Fibroblast of pulmonary artery (primary cell): ENCODE results near the gene CCDC12.
A peak's percentile ranks its signal among the peaks of the same experiment; 100 is the strongest.

Experiments
- DNase-seq: peaks from one replicate; pipeline ENCODE4 v3.0.0-alpha.2; 2010; ENCODE audit warnings: low read depth
- H3K4me3 ChIP-seq: replicated peaks from 2 replicates; pipeline ENCODE4 v1.5.1; 2011; ENCODE audit warnings: low read depth, mild to moderate bottlenecking, control low read depth, low read length, moderate library complexity
- TF ChIP-seq, protein P1 (sequence below): IDR thresholded peaks from 2 replicates; pipeline ENCODE4 v1.5.1; 2011; ENCODE audit warnings: mild to moderate bottlenecking, control low read depth, low read length, inconsistent platforms; ENCODE audit errors: missing control alignments

CCDC12 gene

DNA sequence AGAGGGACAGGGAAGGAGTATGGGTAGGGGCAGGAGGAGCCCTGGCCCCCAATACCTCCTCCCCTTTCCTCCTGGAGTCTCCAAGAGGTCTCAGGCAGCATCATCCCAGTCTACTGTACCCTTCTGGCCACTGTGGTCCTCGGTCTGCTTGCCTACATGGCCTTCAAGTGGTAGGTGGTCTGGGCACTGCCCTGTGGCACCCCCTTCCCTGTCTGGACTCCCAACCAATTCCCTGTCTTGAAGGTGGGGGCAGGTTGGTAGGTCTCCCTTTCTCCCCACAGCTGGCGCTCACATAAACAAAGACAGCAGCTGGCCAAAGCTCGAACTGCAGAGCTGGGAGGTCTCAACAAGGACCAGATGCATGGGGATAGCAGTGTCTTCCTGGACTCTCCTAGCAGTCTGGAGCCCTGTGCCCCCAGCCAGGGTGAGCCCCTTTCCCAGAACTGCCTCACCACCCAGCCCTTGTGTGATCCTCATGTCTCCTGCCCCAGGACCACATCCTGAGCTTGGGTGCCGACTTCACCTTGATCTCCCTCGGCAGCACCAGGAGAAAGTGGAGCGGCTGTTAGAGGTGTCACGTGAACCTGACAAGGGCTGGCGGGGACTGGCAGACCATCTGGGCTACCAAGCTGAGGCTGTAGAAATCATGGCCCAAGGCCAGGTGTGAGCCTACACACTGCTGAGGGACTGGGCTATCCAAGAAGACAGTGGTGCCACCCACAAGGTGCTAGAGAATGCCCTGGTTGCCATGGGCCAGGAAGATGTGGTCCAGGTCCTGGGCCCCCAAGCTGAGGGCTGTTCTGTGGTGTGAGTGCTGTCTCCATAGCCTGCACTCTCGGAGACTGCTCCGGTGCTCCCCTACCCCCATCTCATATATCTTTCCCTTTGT, 36.0 kb upstream of the CCDC12 start:
- TF ChIP-seq, protein P1, sequence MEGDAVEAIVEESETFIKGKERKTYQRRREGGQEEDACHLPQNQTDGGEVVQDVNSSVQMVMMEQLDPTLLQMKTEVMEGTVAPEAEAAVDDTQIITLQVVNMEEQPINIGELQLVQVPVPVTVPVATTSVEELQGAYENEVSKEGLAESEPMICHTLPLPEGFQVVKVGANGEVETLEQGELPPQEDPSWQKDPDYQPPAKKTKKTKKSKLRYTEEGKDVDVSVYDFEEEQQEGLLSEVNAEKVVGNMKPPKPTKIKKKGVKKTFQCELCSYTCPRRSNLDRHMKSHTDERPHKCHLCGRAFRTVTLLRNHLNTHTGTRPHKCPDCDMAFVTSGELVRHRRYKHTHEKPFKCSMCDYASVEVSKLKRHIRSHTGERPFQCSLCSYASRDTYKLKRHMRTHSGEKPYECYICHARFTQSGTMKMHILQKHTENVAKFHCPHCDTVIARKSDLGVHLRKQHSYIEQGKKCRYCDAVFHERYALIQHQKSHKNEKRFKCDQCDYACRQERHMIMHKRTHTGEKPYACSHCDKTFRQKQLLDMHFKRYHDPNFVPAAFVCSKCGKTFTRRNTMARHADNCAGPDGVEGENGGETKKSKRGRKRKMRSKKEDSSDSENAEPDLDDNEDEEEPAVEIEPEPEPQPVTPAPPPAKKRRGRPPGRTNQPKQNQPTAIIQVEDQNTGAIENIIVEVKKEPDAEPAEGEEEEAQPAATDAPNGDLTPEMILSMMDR, result no peak
- no peak for DNase-seq
- no peak overlapping the region for H3K4me3 ChIP-seq

DNA sequence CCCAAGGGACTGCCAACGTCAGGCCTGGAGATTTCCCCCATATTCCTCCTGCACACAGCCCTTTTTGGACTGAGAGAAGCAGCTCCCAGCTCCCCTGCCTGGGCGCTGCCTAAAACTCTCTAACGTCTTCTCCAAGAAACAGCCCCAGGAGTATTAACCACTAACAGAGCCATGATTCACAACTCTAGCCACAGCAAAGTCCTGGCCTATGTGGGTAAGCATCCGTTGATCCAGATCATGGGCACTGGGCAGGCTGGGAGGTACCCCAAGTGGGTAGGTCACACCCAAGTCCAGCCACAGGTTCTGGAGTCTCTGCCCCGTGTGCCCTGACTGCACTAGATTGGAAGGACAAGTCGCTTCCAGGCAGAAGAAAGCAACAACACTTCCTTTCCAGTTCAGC, 34.8 kb upstream of the CCDC12 start:
- no peak overlapping the region for H3K4me3 ChIP-seq
- TF ChIP-seq, protein P1, result no peak
- no peak for DNase-seq

DNA sequence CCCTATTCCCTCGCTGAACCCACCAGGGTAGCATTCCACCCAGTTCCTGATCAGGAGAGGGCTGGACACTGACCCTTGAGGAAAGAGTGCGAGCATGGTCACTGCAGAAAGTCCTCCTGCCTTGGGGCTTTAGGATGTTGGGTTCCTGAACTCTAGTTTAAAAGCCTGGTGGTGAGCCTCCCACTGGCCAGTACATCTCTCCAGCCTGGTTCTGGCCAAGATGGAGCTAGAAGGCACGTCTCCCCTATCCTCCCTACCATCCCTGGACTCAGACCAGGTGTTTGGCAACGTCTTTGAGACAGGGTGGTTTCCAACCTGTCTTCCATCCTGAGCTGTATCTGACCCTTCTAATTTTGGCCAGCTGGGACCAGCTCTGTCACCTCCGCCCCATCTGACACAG, 34.4 kb upstream of the CCDC12 start:
- TF ChIP-seq, protein P1, result no peak
- DNase-seq, result no peak
- no peak overlapping the region for H3K4me3 ChIP-seq

DNA sequence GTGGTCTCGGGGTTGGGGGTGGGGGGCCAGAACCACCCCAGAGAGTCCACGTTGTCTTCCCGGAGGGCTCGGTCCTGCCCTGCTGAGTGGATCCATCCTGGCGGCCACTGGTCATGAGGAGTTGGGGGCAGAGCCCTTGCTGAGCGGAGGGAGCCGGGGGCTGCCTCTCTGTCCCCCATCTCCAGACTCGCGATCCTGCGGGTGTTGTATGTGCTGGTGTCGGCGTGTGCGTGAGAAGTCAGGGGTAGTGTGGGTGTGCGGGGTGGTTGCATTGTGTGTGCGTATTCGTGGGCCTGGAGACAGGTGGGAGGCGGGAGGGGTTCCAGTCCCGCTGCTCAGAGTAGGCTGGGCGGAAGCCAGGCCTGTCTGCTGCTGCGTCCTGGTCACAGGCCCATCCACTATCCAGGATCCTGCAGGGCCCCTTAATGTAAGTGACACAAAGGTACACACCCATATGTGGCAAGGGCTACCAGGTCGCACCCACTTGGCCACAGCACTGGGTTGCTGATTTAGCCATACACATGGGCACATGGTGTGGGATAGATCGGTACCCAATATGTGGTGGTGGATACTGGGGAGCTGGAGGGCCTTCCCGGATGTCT, 33.7 kb upstream of the CCDC12 start:
- H3K4me3 ChIP-seq, result no peak overlapping the region
- no peak for DNase-seq
- TF ChIP-seq, protein P1, result no peak

DNA sequence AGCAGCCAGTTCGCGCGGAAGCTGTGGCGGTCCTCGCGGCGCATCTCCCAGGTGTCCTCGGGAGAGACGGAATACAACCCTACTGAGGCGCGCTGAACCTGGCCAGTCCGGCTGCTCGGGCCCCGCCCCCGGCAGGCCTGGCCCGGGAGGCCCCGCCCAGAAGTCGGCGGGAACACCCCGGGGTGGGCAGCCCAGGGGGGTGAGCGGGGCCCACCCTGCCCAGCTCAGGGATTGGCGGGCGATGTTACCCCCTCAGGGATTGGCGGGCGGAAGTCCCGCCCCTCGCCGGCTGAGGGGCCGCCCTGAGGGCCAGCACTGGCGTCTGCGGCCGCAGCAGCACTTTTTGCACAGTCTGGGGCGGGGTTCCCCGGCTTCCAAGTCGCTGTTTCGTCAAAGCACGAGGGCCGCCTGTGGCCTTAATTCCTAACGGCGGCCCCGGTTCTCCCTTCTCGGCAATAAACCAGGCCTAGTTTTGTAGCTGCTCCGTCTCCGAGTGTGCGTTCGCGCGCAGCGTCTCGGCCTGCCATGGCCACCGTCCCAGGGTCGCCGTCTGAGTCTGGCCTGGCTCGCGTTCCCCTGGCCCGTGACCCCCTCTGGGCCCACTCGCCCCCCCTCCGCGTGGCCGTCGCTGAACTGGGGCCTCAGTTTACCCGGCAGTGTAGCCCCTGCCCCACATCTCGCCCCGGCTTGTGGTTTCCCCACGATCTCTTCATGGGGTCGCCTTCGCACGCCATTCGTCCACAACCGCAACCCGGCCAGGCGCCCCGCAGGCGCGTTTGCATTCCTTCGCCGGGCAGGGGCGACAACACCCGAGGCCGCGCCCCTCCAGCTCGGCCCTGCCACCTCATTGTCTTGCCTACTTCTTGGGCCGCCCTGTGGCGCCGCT, 32.9 kb upstream of the CCDC12 start:
- TF ChIP-seq, protein P1, result no peak
- H3K4me3 ChIP-seq, result peak overlapping the region; percentile 56
- peak; percentile 93 for DNase-seq

DNA sequence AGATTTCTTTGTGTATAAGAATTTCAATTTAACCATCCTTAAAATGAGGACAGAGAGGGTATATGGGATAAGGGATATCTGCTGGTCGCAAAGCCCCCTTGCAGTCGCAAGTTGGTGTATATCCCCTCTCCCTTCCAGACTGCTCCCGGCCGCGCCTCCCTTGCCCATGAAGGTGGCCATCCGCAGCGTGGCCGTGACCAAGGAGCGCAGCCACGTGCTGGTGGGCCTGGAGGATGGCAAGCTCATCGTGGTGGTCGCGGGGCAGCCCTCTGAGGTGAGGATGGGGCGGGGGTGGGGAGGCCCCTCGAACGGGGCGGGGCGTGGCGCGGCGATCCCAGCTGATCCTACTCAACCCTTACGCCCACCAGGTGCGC, 32.3 kb upstream of the CCDC12 start:
- H3K4me3 ChIP-seq, result peak overlapping the region; percentile 50
- TF ChIP-seq, protein P1, result no peak
- DNase-seq, result no peak
